Natural killer cell treated with Interleukin-12 subunit alpha and Interleukin-12 subunit beta and Interleukin-15 and Interleukin-18, amount 100 ng/mL, for 72 hours (primary cell): ENCODE measurements around the gene THAP8. TPM values are rescaled to one million over a fixed set of nuclear protein-coding genes. Genes with fewer than 3 reads are reported as not detected.
"Not testable (repeated sequence)": the region's sequence is repeated elsewhere in the genome, so short reads cannot be mapped to it uniquely, and the experiment has no call there.

Experiments
- ATAC-seq, 2 donors: fragments of 150-1000 bp; cut with Tn5 transposase in 1 of 2; sonication (Bioruptor Pico), chemical (Tn5 transposase) in 1 of 2; 2 replicates each; pipeline ENCODE4 v1.10.0; 2021
- DNase-seq: peaks from one replicate; pipeline ENCODE4 v3.0.0; 2022; ENCODE audit warnings: low spot score
- H3K27ac Mint-ChIP-seq, 2 donors: 1 replicate in 1 of 2; 2 replicates in 1 of 2; pipeline ENCODE4 v1.8.0; 2022; ENCODE audit warnings: mixed read lengths in 2 of 2, mild to moderate bottlenecking in 1 of 2, moderate library complexity in 1 of 2
- H3K27me3 Mint-ChIP-seq, 2 donors: 1 replicate in 1 of 2; 2 replicates in 1 of 2; pipeline ENCODE4 v1.8.0; 2022; ENCODE audit warnings: mixed read lengths in 2 of 2
- H3K36me3 Mint-ChIP-seq: one replicate; pipeline ENCODE4 v1.8.0; 2022; ENCODE audit warnings: mixed read lengths
- H3K4me1 Mint-ChIP-seq, 2 donors: 1 replicate in 1 of 2; 2 replicates in 1 of 2; pipeline ENCODE4 v1.8.0; 2022; ENCODE audit warnings: low read depth in 2 of 2, mixed read lengths in 2 of 2, mild to moderate bottlenecking in 1 of 2
- H3K4me3 Mint-ChIP-seq: one replicate; pipeline ENCODE4 v1.8.0; 2022; ENCODE audit warnings: mixed read lengths
- H3K9me3 Mint-ChIP-seq: 2 replicates; pipeline ENCODE4 v1.8.0; 2022; ENCODE audit warnings: mixed read lengths
- total RNA-seq, 2 donors: library from RNA; stranded (reverse); gene quantifications; one replicate each; pipeline ENCODE4 v1.2.3, GENCODE V29; 2022

The THAP8 gene
- total RNA-seq, 2 donors from 2014 or later, result 0.47 to 1.7 TPM

DNA sequence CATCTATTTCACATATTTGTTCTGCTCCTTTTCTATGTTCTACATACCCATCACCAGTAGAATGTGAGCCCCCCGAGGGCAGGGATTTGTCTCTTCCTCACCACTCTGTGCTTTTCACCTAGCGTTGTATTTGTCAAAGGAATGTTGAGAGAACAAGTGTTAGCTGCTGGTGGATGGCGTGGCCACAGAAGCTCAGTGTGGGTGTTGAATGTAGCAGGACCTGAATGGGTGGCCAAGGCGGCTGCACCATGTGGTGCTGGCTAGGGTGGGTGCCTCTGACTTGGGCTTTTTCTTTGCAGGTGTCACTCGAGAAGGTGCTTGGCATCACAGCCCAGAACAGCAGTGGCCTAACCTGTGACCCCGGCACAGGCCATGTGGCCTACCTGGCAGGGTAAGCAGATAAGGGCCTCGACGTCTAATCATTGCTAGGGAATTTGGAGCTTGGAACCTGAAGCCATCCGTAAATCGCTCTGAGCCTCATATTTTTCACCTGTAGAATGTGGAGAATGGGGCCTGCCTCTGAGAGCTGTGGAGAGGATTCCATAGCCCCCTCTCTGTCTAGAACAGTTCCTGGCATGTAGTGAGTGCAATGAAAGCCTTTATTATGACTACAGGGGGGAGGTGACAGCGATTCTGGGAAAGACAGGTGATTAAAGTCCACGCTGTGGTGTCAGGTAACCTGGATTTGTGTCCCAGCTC lies 4.5 kb upstream of the THAP8 start:
- Mint-ChIP-seq H3K27ac (no peak overlapping the region), H3K27me3 (no peaks in the 10 kb centered on the region)

DNA sequence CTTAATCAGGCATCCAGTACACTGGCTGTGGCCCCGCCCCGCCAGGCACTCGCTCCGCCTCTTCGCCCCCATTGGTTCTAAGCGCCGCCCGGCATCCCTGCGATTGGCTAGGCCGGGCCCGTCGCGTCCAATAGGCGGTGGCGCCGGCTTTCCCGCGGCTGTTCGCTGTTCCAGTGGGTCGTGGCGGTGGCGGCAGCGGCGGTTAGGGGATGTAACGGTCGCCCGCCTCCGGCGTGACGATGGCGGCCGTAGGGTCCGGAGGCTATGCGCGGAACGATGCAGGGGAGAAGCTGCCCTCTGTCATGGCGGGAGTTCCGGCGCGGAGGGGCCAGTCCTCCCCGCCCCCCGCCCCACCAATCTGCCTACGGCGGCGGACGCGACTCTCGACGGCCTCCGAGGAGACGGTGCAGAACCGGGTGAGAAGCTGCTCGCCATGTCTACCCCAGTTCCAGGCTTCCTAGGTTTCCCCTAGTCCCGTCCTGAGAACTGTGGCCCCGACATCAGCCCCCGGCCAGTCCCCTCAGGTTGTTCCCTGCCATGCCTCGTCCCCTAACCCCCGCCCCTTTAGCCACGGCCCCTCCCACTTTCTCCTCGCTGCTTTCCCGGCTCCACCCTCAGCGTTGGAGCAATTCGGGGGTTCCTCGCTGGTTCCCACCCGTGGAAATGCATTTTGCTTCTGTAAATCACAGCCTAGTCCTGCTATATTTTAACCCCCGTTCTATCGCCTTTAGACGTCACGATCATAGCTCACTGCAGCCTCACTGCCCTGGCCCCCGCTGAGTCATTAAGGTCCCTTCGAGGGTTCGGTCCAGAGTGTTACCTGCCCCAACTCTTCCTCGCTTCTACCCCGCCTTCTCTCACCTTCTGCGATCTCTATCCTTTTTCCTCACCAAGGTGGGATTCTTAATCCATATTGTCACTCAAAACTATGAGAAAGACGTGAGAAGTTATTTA lies 925 bp upstream of the THAP8 start, which contains the start of gene WDR62:
WDR62 (plus strand) TSS at position 165 of the 954 bp plus-strand sequence; CDS start at position 240, 75 bp downstream.
- peaks cover 20 to 22% of the 10 kb centered on the region in 2 donors for H3K4me1 Mint-ChIP-seq
- ATAC-seq (peak; percentile 89), DNase-seq (peak; percentile 96)
- H3K4me3 Mint-ChIP-seq, result peak within 1 kb of the TSS; percentile 95
- H3K36me3 Mint-ChIP-seq, result peaks cover under 1% of the 10 kb centered on the region
- peak within 1 kb of the TSS; percentile 86 to 89 for H3K27ac Mint-ChIP-seq
- no peaks in the 10 kb centered on the region for H3K27me3 Mint-ChIP-seq
- H3K9me3 Mint-ChIP-seq, result no peaks in the 10 kb centered on the region

More for the DNA sequence above, 4.5 kb upstream of the THAP8 start:
- no peak for ATAC-seq
- Mint-ChIP-seq H3K4me3 (no peak overlapping the region), H3K4me1 (peaks cover 13 to 19% of the 10 kb centered on the region in 2 donors), H3K36me3 (peaks cover 4% of the 10 kb centered on the region), H3K9me3 (no peaks in the 10 kb centered on the region)
- DNase-seq, result no peak

DNA sequence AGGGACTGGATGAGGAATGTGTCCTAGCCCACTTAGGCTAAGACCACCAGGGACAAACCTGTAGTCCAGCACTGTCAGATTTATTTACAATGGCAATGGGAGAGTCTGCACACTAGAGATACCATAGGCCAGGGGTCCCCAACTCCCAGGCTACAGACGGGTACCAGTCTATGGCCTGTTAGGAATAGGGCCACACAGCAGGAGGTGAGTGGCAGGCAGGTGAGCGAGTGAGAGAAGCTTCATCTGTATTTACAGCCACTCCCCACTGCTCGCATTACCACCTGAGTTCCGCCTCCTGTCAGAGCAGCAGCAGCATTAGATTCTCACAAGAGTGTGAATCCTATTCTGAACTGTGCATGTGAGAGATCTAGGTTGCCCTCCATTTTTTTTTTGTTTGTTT lies 2.4 kb downstream of the THAP8 start:
- Mint-ChIP-seq H3K4me1 (peaks cover 19 to 20% of the 10 kb centered on the region in 2 donors), H3K4me3 (no peak overlapping the region)

DNA sequence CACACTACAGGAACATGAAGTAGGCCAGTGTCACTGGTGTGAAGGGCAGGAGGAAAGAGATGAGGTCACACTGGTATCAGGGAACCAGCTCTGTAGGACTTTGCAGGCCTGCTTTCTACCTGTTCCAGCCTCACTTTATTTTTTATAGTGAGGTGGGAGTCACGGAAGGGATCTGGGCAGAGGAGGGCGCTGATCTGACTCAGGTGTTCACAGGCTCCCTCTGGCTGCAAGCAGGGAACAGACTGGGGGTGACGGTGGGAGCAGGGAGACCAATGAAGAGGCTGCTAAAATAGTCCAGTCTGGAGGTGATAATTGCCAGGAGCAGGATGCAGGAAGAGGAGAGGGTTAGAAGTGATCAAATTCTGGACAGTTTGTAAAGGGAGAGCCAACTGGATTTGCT lies 2.8 kb downstream of the THAP8 start:
- H3K36me3 Mint-ChIP-seq, result no peaks in the 10 kb centered on the region
- H3K27me3 Mint-ChIP-seq, result no peaks in the 10 kb centered on the region
- no peak for ATAC-seq
- peak overlapping the region in 1 of 2 donors; percentile 4 for H3K27ac Mint-ChIP-seq
- H3K4me3 Mint-ChIP-seq, result no peak overlapping the region
- H3K4me1 Mint-ChIP-seq, result peaks cover 15 to 18% of the 10 kb centered on the region in 2 donors
- DNase-seq, result no peak
- H3K9me3 Mint-ChIP-seq, result no peaks in the 10 kb centered on the region

More for the DNA sequence above, 2.4 kb downstream of the THAP8 start:
- Mint-ChIP-seq H3K9me3 (no peaks in the 10 kb centered on the region), H3K27me3 (no peaks in the 10 kb centered on the region), H3K36me3 (no peaks in the 10 kb centered on the region), H3K27ac (peak overlapping the region in 1 of 2 donors; percentile 4)
- no peak for ATAC-seq
- no peak for DNase-seq

DNA sequence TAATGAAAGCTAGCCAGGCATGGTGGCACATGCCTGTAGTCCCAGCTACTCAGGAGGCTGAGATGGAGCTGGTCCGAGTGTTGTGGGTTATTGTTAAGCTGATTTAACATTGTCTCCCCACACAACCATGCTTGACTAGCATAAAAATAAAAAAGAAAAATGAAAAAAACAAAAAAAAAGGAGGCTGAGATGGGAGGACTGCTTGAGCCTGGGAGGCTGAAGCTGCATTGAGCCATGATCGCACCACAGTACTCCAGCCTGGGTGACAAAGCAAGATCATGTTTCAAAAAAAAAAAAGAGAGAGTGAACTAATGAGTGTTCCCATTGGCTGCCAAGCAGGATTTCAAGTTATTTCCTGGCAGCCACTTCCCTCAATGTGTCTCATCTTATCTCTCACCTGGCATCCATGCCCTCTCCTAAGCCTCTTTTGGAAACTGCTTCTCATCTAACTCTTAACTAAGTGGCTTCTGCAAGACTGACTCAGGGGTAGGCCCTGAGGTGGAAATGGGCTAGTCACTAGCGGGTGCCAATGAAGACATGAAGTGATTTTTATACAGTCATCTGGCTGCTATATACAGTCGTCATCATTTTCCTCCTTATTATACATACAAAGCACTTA lies 4.9 kb downstream of the THAP8 start:
- H3K27ac Mint-ChIP-seq, result no peak overlapping the region
- no peaks in the 10 kb centered on the region for H3K27me3 Mint-ChIP-seq
- H3K4me1 Mint-ChIP-seq, result peaks cover 6 to 9% of the 10 kb centered on the region in 2 donors
- no peaks in the 10 kb centered on the region for H3K9me3 Mint-ChIP-seq
- H3K4me3 Mint-ChIP-seq, result no peak overlapping the region
- DNase-seq (no peak), ATAC-seq (no peak)
- H3K36me3 Mint-ChIP-seq, result no peaks in the 10 kb centered on the region

DNA sequence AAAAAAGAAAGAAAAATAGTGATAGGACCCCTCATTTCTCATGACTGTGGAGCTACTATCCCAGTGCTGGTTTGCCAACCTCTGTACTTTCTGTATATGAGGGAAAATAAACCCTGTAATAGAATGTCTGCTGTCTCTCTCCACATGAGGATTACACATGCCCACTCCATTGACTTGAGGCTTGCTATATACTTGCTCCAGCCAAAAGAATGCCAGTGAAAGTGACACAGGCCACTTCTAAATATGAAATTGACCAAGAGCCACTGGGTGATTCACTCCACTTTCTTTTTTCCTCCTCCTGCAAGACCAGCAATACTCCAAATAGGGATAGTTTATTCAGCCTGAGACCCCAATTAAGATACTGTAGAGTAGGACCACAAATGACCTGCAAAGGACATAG lies 6.2 kb downstream of the THAP8 start:
- Mint-ChIP-seq H3K27ac (no peak overlapping the region), H3K4me3 (no peak overlapping the region), H3K4me1 (peaks cover 0 to 4% of the 10 kb centered on the region in 2 donors), H3K36me3 (no peaks in the 10 kb centered on the region), H3K27me3 (no peaks in the 10 kb centered on the region), H3K9me3 (no peaks in the 10 kb centered on the region)
- DNase-seq (no peak), ATAC-seq (no peak)

DNA sequence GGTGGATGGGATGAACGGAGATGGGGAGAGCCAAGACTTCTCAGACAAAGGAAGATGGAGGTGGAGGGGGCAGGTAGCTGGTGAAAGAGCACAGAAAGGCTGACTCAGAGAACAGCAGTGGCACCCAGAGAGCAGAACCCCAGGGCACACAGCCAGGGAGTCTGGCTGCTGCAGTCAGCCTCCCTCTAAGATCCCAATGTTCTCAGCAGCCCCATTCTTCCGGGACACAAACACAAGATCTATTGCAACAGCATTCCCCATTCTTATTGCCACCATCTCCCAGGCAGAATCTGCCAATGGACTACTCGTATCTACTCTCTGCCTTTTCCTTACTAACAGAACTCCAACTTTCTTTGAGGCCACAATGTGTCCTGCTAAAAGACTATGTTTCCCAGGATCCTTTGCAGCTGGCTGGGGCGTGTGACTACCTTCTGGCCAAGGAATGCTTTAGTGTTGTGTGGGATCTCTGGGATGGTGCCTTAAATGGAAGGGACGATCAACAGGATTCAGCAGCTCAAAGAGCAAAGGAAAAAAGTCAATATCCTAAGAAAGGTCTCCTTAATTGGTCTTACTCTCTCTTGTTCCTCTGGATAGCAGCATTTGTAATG lies 7.5 kb downstream of the THAP8 start:
- H3K9me3 Mint-ChIP-seq, result no peaks in the 10 kb centered on the region

DNA sequence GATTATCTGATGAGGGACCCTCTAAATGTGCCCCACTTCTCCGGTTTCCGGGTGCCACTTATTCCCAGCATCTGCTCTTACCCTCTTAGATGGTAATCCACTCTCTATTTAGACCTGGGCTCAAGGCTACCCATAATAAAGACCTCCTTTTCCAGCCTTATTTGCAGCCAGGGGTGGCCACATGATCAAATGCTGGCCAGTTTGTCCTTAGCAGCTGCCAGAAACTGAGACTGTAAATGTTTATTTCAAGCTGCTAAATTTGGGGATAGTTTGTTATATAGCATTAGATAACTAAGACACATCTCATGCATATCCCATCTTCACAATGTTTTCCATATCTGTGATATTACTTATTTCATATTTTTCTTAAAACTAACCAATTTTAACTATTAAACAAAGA lies 10.1 kb downstream of the THAP8 start:
- Mint-ChIP-seq H3K27ac (no peak overlapping the region), H3K36me3 (no peaks in the 10 kb centered on the region), H3K4me1 (no peaks in the 10 kb centered on the region), H3K9me3 (no peaks in the 10 kb centered on the region), H3K4me3 (no peak overlapping the region), H3K27me3 (no peaks in the 10 kb centered on the region)
- ATAC-seq (no peak), DNase-seq (no peak)

More for the DNA sequence above, 7.5 kb downstream of the THAP8 start:
- Mint-ChIP-seq H3K27ac (no peak overlapping the region), H3K4me3 (no peak overlapping the region), H3K36me3 (no peaks in the 10 kb centered on the region), H3K4me1 (peaks cover 0 to 4% of the 10 kb centered on the region in 2 donors), H3K27me3 (no peaks in the 10 kb centered on the region)
- DNase-seq (no peak), ATAC-seq (no peak)

DNA sequence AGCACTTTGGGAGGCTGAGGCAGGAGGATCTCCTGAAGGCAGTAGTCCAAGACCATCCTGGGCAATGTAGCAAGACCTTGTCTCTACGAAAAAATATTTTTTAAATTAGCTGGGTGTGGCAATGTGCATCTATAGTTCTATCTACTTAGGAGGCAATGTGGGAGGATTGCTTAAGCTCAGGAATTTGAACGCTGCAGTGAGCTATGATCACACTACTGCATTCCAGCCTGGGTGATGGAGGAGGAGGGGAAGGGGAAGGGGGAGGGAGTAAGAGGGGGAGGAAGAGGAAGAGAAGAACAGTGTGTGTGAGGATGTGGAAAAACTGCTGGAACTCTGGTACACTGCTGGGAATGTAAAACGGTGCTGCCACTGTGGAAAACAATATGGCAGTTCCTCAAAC lies 12.3 kb downstream of the THAP8 start:
- Mint-ChIP-seq H3K27ac (no peak overlapping the region), H3K27me3 (no peaks in the 10 kb centered on the region), H3K36me3 (no peaks in the 10 kb centered on the region), H3K4me1 (peaks cover 6 to 7% of the 10 kb centered on the region in 2 donors), H3K9me3 (no peaks in the 10 kb centered on the region), H3K4me3 (no peak overlapping the region)
- ATAC-seq, result no peak
- DNase-seq, result no peak

DNA sequence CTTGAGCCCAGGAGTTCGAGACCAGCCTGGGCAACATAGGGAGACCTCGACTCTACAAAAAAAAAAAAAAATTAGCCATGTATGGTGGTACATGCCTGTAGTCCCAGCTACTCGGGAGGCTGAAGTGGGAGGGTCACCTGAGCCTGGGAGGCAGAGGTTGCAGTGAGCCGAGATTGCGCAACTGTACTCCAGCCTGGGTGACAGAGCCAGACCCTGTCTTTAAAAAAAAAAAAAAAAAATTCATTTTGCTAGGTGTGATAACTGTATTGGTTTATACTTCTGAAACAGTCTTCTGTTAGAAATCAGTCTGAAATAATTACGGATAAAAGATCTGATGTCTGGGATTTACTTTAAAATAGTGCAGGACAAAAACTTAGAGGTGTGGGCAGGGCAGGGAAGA lies 13.0 kb downstream of the THAP8 start:
- not testable (repeated sequence) for H3K4me1 Mint-ChIP-seq, H3K9me3 Mint-ChIP-seq, H3K27me3 Mint-ChIP-seq, H3K36me3 Mint-ChIP-seq, ATAC-seq, H3K27ac Mint-ChIP-seq, H3K4me3 Mint-ChIP-seq, DNase-seq

DNA sequence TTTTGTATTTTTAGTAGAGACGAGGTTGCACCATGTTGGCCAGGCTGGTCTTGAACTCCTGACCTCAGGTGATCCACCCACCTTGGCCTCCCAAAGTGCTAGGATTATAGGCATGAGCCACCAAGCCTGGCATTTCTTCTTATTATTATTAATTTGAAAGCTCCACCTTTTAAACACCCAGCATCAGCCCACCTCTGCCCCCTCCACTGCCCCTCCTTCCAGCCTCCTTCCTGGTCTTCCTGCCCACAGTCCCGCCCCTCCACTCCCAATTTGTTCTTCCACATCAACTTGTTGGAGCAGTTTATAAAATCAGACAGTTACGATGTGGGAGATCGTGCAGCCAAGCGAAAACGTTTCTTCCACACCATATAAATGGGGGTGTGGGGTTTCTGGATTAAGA lies 13.6 kb downstream of the THAP8 start:
- Mint-ChIP-seq H3K4me3 (no peak overlapping the region), H3K4me1 (peaks cover 11 to 15% of the 10 kb centered on the region in 2 donors), H3K27me3 (no peaks in the 10 kb centered on the region), H3K9me3 (no peaks in the 10 kb centered on the region), H3K27ac (no peak overlapping the region), H3K36me3 (no peaks in the 10 kb centered on the region)
- ATAC-seq (no peak), DNase-seq (no peak)

DNA sequence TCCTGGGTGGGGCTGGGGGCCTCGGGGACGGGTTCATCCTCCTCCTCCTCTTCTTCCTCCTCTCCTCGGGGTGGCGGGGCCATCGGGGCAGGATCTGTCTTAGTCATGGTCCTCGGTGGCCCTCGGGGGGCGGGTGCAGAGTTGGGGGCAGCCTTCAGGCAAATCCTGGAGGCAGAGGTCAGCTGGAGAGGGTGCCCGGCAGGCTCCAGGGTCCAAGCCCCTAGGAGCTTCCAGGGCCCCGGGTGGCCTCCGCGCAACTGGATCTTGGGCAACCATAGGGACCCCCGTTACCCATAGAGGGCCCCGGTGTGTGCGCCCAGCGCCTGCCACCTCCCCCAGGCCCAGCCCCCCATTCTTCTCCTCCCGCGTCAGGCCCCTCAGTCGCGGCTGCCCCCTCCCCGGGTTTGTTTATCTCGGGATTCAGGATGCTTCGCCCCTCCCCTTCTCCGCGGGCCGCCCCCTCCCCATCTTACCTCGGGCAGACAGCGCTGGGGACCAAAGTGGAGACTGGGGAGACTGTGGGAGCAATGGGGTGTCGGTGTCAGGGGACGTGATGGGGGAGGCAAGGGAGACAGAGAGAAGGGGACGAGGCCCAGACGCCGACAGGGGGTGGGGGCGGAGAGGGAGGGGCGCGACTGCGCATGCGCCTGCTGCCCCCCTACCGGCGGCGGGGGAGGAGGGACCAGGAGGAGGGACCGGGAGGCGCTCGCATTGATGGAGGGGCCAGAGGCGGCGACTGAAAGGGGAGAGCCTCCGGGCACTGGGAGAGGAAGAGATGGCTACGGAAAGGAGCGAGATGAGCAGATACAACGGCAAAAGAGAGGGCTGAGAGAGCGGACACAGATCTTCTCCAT lies 21.6 kb downstream of the THAP8 start, which contains the start of gene CLIP3:
CLIP3 (minus strand) TSS at position 623 of the 854 bp plus-strand sequence; CDS start at position 107, 516 bp downstream.
- ATAC-seq (peak; percentile 27 to 70), DNase-seq (peak; percentile 64)
- Mint-ChIP-seq H3K27me3 (no peaks in the 10 kb centered on the region), H3K4me3 (peak within 1 kb of the TSS; percentile 15), H3K9me3 (no peaks in the 10 kb centered on the region), H3K36me3 (no peaks in the 10 kb centered on the region), H3K27ac (no peak within 1 kb of the TSS), H3K4me1 (peaks cover 17 to 20% of the 10 kb centered on the region in 2 donors)
